Loucy (cell line): ENCODE measurements around the gene PHC3.

Experiments
- H2AFZ ChIP-seq: fragments of 200-600 bp; sonication (generic); 2 replicates; pipeline ENCODE4 v1.6.0; 2016; ENCODE audit warnings: antibody characterized with exemption, mild to moderate bottlenecking, low read length, moderate library complexity
- H3F3A ChIP-seq: fragments of 200-600 bp; 2 replicates; pipeline ENCODE4 v1.6.0; 2016; ENCODE audit warnings: antibody characterized with exemption, low read depth, mild to moderate bottlenecking
- H3K27me3 ChIP-seq: fragments of 200-600 bp; sonication (generic); 2 replicates; pipeline ENCODE4 v1.6.1; 2014; ENCODE audit warnings: low read length, mild to moderate bottlenecking; ENCODE audit not compliant: insufficient read depth, poor library complexity, severe bottlenecking
- H3K36me3 ChIP-seq: fragments of 200-600 bp; sonication (generic); 2 replicates; pipeline ENCODE4 v1.6.1; 2016; ENCODE audit warnings: low read length; ENCODE audit not compliant: insufficient read depth
- H3K4me1 ChIP-seq: fragments of 200-600 bp; sonication (generic); 2 replicates; pipeline ENCODE4 v1.5.1; 2014; ENCODE audit warnings: low read length, mild to moderate bottlenecking; ENCODE audit not compliant: insufficient read depth, poor library complexity, severe bottlenecking
- H3K4me2 ChIP-seq: fragments of 200-600 bp; sonication (generic); 2 replicates; pipeline ENCODE4 v1.6.0; 2014; ENCODE audit warnings: antibody characterized with exemption, low read length, low read depth, mild to moderate bottlenecking; ENCODE audit not compliant: poor library complexity, severe bottlenecking
- H3K4me3 ChIP-seq: fragments of 200-600 bp; sonication (generic); 2 replicates; pipeline ENCODE4 v1.5.1; 2014; ENCODE audit warnings: low read length, mild to moderate bottlenecking, mixed read lengths; ENCODE audit not compliant: poor library complexity, severe bottlenecking
- H3K79me2 ChIP-seq: fragments of 200-600 bp; sonication (generic); 2 replicates; pipeline ENCODE4 v1.6.1; 2014; ENCODE audit warnings: low read length; ENCODE audit not compliant: insufficient read depth
- H3K9ac ChIP-seq: fragments of 200-600 bp; sonication (generic); 2 replicates; pipeline ENCODE4 v1.6.0; 2014; ENCODE audit warnings: mild to moderate bottlenecking, low read depth, low read length, moderate library complexity; ENCODE audit not compliant: poor library complexity, severe bottlenecking
- H3K9me2 ChIP-seq: fragments of 200-600 bp; sonication (generic); replicated peaks from 2 replicates; pipeline ENCODE4 v1.6.1; 2016; ENCODE audit warnings: low read depth, low read length, mixed read lengths
- H3K9me3 ChIP-seq: fragments of 200-600 bp; sonication (generic); 2 replicates; pipeline ENCODE4 v1.6.1; 2014; ENCODE audit warnings: mild to moderate bottlenecking, antibody characterized with exemption, low read length, low read depth; ENCODE audit not compliant: insufficient read depth
- H4K20me1 ChIP-seq: fragments of 200-600 bp; sonication (generic); 2 replicates; pipeline ENCODE4 v1.6.0; 2014; ENCODE audit warnings: antibody characterized with exemption, low read length, mild to moderate bottlenecking; ENCODE audit not compliant: insufficient read depth, poor library complexity, severe bottlenecking
- EZH2phosphoT487 ChIP-seq: fragments of 200-600 bp; IDR thresholded peaks from 2 replicates; pipeline ENCODE4 v1.6.1; 2018; ENCODE audit warnings: antibody characterized with exemption, mild to moderate bottlenecking, moderate library complexity, borderline replicate concordance
- TF ChIP-seq, protein P1 (sequence below): fragments of 200-600 bp; sonication (generic); conservative IDR thresholded peaks from 2 replicates; pipeline ENCODE4 v1.5.1; 2014; ENCODE audit warnings: mild to moderate bottlenecking, antibody characterized with exemption, low read length

The PHC3 gene

DNA sequence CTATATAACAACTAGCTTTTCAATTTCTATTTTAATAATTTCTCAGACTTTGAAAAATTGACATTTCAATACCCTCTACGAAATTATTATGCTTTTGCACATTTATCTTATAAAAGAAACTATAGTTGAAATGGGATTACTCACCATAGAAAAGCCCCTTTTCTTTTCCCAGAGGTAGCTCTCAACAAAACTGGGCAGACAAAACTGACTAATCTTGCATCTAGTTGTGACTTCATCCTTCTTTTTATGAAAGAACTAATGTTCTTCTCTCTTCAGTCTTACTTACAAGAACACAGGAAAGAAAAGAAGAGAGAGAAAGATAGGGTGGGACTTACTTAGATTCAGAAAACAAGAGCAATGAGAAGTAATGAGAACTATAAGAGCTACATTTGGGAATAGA, 82.8 kb downstream of the PHC3 start:
- no peak overlapping the region for H3K4me3 ChIP-seq
- H3K9ac ChIP-seq, result no peak overlapping the region
- TF ChIP-seq, protein P1, sequence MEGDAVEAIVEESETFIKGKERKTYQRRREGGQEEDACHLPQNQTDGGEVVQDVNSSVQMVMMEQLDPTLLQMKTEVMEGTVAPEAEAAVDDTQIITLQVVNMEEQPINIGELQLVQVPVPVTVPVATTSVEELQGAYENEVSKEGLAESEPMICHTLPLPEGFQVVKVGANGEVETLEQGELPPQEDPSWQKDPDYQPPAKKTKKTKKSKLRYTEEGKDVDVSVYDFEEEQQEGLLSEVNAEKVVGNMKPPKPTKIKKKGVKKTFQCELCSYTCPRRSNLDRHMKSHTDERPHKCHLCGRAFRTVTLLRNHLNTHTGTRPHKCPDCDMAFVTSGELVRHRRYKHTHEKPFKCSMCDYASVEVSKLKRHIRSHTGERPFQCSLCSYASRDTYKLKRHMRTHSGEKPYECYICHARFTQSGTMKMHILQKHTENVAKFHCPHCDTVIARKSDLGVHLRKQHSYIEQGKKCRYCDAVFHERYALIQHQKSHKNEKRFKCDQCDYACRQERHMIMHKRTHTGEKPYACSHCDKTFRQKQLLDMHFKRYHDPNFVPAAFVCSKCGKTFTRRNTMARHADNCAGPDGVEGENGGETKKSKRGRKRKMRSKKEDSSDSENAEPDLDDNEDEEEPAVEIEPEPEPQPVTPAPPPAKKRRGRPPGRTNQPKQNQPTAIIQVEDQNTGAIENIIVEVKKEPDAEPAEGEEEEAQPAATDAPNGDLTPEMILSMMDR, result no peak
- TF ChIP-seq EZH2phosphoT487, result no peak
- no peaks in the 10 kb centered on the region for H3K4me1 ChIP-seq
- H3K9me3 ChIP-seq, result no peaks in the 10 kb centered on the region
- H3F3A ChIP-seq, result no peaks in the 10 kb centered on the region
- no peak overlapping the region for H3K4me2 ChIP-seq
- peaks cover 93% of the 10 kb centered on the region for H3K36me3 ChIP-seq
- no peaks in the 10 kb centered on the region for H4K20me1 ChIP-seq
- no peak overlapping the region for H2AFZ ChIP-seq
- no peaks in the 10 kb centered on the region for H3K79me2 ChIP-seq
- no peaks in the 10 kb centered on the region for H3K27me3 ChIP-seq
- no peaks in the 10 kb centered on the region for H3K9me2 ChIP-seq

DNA sequence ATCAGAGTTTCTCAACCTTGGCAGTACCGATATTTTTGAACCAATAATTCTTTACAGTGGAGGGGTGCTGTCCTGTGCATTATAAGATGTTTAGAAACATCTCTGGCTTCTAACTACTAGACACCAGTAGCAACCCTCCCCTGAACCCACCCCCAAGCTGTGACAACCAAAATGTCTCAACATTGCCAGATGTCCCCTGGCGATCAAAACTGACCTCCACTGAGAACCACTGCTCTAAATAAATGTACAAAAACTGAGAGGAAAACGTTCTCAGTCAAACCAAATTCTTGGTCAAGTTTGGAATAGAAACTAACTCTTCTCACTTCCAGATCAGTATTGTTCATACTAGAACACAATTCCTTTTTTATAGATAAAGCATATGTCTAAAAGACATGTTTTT, 85.2 kb downstream of the PHC3 start:
- TF ChIP-seq, protein P1, result no peak
- TF ChIP-seq EZH2phosphoT487, result no peak
- Histone ChIP-seq H3K9me3 (no peaks in the 10 kb centered on the region), H3K9ac (no peak overlapping the region), H3K9me2 (no peaks in the 10 kb centered on the region), H3F3A (no peaks in the 10 kb centered on the region), H3K79me2 (no peaks in the 10 kb centered on the region), H3K4me1 (no peaks in the 10 kb centered on the region), H2AFZ (no peak overlapping the region), H3K4me3 (no peak overlapping the region), H3K4me2 (no peak overlapping the region), H3K27me3 (no peaks in the 10 kb centered on the region), H3K36me3 (peaks cover 90% of the 10 kb centered on the region), H4K20me1 (no peaks in the 10 kb centered on the region)

DNA sequence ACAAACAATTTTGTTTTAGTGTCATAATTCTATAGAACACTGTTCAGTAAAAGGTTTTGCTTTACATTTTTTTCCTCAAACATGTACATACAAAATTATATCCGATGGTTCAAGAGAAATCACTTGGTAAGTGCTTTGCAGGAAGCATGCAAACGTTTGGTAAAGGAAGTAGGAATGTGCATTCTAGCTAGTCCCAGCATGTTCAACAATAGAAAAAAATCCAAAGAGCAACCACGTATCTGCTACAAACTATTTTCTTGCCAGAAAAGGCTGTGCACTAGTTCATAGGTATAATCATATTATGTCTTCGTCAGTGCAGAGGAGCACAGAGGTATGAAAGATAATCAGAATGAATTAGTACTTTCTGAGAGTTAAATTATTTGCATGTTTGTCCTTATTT, 85.8 kb downstream of the PHC3 start:
- H3F3A ChIP-seq, result no peaks in the 10 kb centered on the region

More for the DNA sequence above, 85.8 kb downstream of the PHC3 start:
- Histone ChIP-seq H2AFZ (no peak overlapping the region), H3K9me2 (no peaks in the 10 kb centered on the region), H3K4me1 (no peaks in the 10 kb centered on the region), H3K36me3 (peaks cover 84% of the 10 kb centered on the region), H3K4me3 (no peak overlapping the region), H3K79me2 (no peaks in the 10 kb centered on the region), H3K9ac (no peak overlapping the region), H3K9me3 (no peaks in the 10 kb centered on the region), H4K20me1 (no peaks in the 10 kb centered on the region), H3K4me2 (no peak overlapping the region), H3K27me3 (no peaks in the 10 kb centered on the region)
- TF ChIP-seq, protein P1, result no peak
- TF ChIP-seq EZH2phosphoT487, result no peak
